Osteoblast (primary cell): Measurements from ENCODE around the gene RMND5A. TPM values are rescaled to one million over a fixed set of nuclear protein-coding genes. Genes with fewer than 3 reads are reported as not detected.
"Not testable (repeated sequence)": the region's sequence is repeated elsewhere in the genome, so short reads cannot be mapped to it uniquely, and the experiment has no call there.

Source experiments
- DNase-seq: peaks from one replicate; pipeline ENCODE4 v3.0.0; 2011; ENCODE audit warnings: low spot score, mixed read lengths; ENCODE audit not compliant: insufficient read length; ENCODE audit errors: missing footprints
- H2AFZ ChIP-seq: 2 replicates; pipeline ENCODE4 v1.6.0; 2011; ENCODE audit warnings: mild to moderate bottlenecking, low read length
- H3K27ac ChIP-seq: 2 replicates; pipeline ENCODE4 v1.5.1; 2011; ENCODE audit warnings: mild to moderate bottlenecking, low read depth, low read length, moderate library complexity
- H3K27me3 ChIP-seq: 2 replicates; pipeline ENCODE4 v1.6.0; 2012; ENCODE audit warnings: mild to moderate bottlenecking, control low read depth, inconsistent platforms, low read length, moderate library complexity; ENCODE audit not compliant: insufficient read depth
- H3K36me3 ChIP-seq: 2 replicates; pipeline ENCODE4 v1.5.1; 2011; ENCODE audit warnings: mild to moderate bottlenecking, low read length, control low read depth, moderate library complexity; ENCODE audit not compliant: insufficient read depth
- H3K4me1 ChIP-seq: 2 replicates; pipeline ENCODE4 v1.5.1; 2011; ENCODE audit warnings: mild to moderate bottlenecking, low read length, control low read depth, moderate library complexity; ENCODE audit not compliant: insufficient read depth
- H3K4me2 ChIP-seq: 2 replicates; pipeline ENCODE4 v1.6.0; 2011; ENCODE audit warnings: mild to moderate bottlenecking, low read length; ENCODE audit not compliant: insufficient read depth
- H3K4me3 ChIP-seq: fragments of 200-600 bp; sonication (generic); 3 replicates; pipeline ENCODE4 v1.5.1; 2012; ENCODE audit warnings: mild to moderate bottlenecking, low read length, inconsistent platforms; ENCODE audit not compliant: insufficient read depth
- H3K79me2 ChIP-seq: 2 replicates; pipeline ENCODE4 v1.6.0; 2012; ENCODE audit warnings: mild to moderate bottlenecking, low read length, control low read depth, inconsistent platforms; ENCODE audit not compliant: insufficient read depth
- H3K9me3 ChIP-seq: 2 replicates; pipeline ENCODE4 v1.5.1; 2011; ENCODE audit warnings: low read depth, low read length, control low read depth
- H4K20me1 ChIP-seq: 2 replicates; pipeline ENCODE4 v1.6.0; 2012; ENCODE audit warnings: mild to moderate bottlenecking, low read length, control low read depth; ENCODE audit not compliant: insufficient read depth
- total RNA-seq: library from RNA; depleted of rRNA; stranded (reverse); fragments of >200 nt; gene quantifications from 2 replicates; pipeline ENCODE4 v1.2.3, GENCODE V29; 2012
- TF ChIP-seq, protein P1 (sequence below): IDR thresholded peaks from 2 replicates; pipeline ENCODE4 v1.5.1; 2011; ENCODE audit warnings: mild to moderate bottlenecking, low read depth, low read length, moderate library complexity; ENCODE audit errors: extremely low read depth

The RMND5A gene
- total RNA-seq, 1 donor = 16.3 TPM

DNA sequence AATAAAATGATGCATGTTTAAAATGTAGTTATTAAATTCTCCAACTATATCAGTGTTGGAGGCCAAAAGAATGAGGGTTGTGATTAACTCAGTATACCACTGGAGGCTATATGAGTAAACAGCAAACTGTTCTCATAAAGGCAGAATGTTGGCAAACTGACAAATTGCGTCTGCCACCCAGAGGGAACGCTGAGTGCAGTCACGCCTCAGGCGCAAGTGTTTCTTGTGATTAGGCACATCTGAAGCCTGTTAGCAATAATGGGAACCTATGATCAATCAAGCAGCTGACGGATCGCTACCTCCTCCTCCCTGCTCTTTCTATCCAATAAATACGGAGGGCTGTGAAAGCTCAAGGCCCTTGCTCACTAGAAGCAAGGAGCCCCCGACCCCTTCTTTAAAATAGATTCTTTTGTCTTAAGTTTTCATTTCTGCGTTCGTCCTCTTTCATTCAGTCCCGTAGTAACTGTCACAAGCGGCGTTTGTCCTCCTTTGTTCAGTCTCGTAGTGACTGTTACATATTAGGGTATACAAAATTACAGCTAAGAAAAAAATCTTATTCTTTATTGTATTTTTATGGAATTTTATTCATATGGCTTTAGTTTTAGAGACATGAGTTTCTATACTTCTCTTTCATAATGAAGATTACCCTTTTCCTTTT, 16.3 kb upstream of the RMND5A start:
- Histone ChIP-seq H3K79me2 (no peaks in the 10 kb centered on the region), H3K4me1 (peaks cover 19% of the 10 kb centered on the region), H2AFZ (no peak overlapping the region), H3K27ac (no peak overlapping the region), H3K9me3 (no peaks in the 10 kb centered on the region), H3K27me3 (no peaks in the 10 kb centered on the region), H3K4me3 (no peak overlapping the region), H4K20me1 (no peaks in the 10 kb centered on the region), H3K36me3 (no peaks in the 10 kb centered on the region), H3K4me2 (peak overlapping the region; percentile 50)
- TF ChIP-seq, protein P1, sequence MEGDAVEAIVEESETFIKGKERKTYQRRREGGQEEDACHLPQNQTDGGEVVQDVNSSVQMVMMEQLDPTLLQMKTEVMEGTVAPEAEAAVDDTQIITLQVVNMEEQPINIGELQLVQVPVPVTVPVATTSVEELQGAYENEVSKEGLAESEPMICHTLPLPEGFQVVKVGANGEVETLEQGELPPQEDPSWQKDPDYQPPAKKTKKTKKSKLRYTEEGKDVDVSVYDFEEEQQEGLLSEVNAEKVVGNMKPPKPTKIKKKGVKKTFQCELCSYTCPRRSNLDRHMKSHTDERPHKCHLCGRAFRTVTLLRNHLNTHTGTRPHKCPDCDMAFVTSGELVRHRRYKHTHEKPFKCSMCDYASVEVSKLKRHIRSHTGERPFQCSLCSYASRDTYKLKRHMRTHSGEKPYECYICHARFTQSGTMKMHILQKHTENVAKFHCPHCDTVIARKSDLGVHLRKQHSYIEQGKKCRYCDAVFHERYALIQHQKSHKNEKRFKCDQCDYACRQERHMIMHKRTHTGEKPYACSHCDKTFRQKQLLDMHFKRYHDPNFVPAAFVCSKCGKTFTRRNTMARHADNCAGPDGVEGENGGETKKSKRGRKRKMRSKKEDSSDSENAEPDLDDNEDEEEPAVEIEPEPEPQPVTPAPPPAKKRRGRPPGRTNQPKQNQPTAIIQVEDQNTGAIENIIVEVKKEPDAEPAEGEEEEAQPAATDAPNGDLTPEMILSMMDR = no peak
- DNase-seq = no peak

DNA sequence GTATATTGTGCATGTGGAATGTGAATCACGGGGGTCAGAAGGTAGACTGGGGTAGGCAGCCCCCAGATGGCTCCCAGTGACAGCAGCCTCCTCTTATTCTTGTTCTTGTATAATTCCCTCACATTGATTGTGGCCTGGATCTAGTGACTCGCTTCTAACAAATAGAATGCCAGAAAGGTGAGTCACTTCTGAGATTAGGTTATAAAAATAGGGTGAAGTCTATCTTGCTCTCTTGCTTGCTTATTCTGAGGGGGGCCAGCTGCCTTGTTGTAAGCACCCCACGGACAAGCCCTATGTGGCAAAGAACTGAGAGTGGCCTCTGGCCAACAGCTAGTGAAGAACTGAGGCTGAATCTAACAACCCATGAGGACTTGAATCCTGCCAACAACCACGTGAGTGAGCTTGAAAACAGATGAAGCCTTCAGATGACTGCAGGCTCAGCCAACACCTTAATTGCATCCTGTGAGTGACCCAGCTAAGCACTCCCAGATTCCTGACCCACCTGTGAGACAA, 15.6 kb upstream of the RMND5A start:
- peak; percentile 83 for DNase-seq
- Histone ChIP-seq H4K20me1 (no peaks in the 10 kb centered on the region), H3K9me3 (no peaks in the 10 kb centered on the region), H3K79me2 (no peaks in the 10 kb centered on the region), H3K4me3 (no peak overlapping the region), H3K4me2 (peak overlapping the region; percentile 50), H3K27ac (no peak overlapping the region), H3K4me1 (peaks cover 19% of the 10 kb centered on the region), H3K27me3 (no peaks in the 10 kb centered on the region), H3K36me3 (no peaks in the 10 kb centered on the region), H2AFZ (peak overlapping the region; percentile 63)
- TF ChIP-seq, protein P1 = no peak

DNA sequence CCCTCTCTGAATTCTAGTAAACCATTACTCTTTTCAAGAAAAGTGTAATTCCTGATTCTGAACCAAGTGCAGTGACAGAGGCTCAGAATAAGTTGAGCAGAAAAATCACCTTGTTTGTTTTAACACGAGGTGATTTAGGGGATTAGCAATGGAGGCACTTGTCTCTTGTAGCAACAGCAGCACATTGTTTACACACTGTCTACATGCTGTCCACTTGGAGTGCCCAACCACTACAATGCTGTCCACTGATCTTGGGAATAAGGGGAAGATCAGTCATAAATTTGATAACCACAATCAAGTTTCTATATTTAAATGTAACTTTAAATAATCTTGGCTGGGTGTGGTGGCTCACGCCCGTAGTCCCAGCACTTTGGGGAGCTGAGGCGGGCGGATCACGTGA, 13.9 kb upstream of the RMND5A start:
- H3K4me1 ChIP-seq = peaks cover 8% of the 10 kb centered on the region
- H3K4me2 ChIP-seq = no peak overlapping the region
- no peak for DNase-seq
- no peaks in the 10 kb centered on the region for H3K9me3 ChIP-seq
- H2AFZ ChIP-seq = no peak overlapping the region
- no peaks in the 10 kb centered on the region for H3K36me3 ChIP-seq
- TF ChIP-seq, protein P1 = no peak
- H4K20me1 ChIP-seq = no peaks in the 10 kb centered on the region
- no peaks in the 10 kb centered on the region for H3K79me2 ChIP-seq
- no peak overlapping the region for H3K27ac ChIP-seq
- H3K27me3 ChIP-seq = no peaks in the 10 kb centered on the region
- H3K4me3 ChIP-seq = no peak overlapping the region

DNA sequence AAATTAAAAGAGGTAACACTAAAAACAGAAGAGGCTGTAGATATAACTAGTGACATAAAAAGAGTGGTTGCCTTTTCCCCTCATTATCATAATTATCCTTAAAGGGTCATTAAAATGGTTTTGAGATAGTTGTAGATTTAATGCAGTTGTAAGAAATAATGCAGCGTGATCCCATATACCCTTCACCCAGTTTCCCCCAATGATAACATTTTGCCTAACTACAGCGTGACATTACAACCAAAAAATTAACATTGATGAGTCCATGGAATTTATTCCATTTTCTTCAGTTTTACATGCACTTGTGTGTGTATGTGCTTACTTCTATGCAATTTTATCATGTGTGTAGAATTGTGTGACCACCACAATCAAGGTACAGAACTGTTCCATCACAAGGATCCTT, 13.2 kb upstream of the RMND5A start:
- Histone ChIP-seq H3K4me1 (peaks cover 8% of the 10 kb centered on the region), H3K27ac (no peak overlapping the region), H3K27me3 (no peaks in the 10 kb centered on the region), H3K4me3 (no peak overlapping the region), H3K36me3 (no peaks in the 10 kb centered on the region), H3K9me3 (no peaks in the 10 kb centered on the region), H4K20me1 (no peaks in the 10 kb centered on the region), H3K4me2 (no peak overlapping the region), H3K79me2 (no peaks in the 10 kb centered on the region), H2AFZ (no peak overlapping the region)
- TF ChIP-seq, protein P1 = no peak
- no peak for DNase-seq

DNA sequence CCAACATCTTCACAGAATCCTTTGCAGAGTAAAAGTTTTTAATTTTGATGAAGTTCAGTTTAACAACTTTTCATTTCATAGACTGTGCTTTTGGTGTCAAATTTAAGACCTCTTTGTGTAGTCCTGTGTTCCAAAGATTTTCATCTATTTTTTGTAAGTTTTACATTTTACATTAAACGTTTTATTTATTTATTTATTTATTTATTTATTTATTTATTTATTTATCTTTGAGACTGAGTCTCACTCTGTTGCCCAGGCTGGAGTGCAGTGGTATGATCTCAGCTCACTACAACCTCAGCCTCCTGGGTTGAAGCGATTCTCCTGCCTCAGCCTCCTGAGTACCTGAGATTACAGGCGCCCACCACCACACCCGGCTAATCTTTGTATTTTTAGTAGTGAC, 12.0 kb upstream of the RMND5A start:
- H3K79me2 ChIP-seq, H3K36me3 ChIP-seq, H3K27ac ChIP-seq, H3K9me3 ChIP-seq, H3K4me2 ChIP-seq, H3K4me1 ChIP-seq, H3K27me3 ChIP-seq, H2AFZ ChIP-seq, H3K4me3 ChIP-seq, H4K20me1 ChIP-seq, DNase-seq: not testable (repeated sequence)

DNA sequence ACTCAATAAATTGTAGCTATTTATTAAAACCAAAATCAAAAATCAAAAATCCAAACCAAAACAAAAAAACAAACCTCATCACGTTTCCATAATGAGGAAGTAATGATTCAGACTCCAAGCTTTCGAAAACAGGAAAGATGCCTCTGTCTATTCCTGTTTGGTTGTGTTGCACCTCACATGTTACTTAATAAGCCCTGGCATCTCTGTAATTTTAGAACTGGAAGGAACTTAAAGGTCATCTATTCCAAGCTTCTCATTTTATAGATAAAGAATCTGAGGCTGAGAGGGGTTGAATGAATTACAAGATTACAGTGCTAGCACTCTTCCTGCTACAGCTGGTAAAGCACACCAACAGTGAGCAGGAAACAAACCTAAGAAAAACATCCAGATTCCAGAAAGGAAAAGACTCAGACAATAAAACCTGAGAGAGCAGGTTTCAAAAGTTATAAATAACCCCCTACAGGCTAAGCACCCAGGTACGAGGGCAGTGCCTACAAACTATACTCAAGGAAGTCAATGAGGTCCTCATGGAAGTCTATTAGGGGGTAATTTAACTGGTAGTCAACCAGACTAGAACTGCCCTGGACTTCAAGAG, 5.4 kb upstream of the RMND5A start:
- not testable (repeated sequence) for H3K4me3 ChIP-seq, H3K79me2 ChIP-seq, H4K20me1 ChIP-seq, H3K4me1 ChIP-seq, H3K4me2 ChIP-seq, H3K9me3 ChIP-seq, H3K27me3 ChIP-seq, H3K36me3 ChIP-seq, H2AFZ ChIP-seq, DNase-seq, H3K27ac ChIP-seq
